ENCODE results near the gene TMEM132C.

TMEM132C gene

DNA sequence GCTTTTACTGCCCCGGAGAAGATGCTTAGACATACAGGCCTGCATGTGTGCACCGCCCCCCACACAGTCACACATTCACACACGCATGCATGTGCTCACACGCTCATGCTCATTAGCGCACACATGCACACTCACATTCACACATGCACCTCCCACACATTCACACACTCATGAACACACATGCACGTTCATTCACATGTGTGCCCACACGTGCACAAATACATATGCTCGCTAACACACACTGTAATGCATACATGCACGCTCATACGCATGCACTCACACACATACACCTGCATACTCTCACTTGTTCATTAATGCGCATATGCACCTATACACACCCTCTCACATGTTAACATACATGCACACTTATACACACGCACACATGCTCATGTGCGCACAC, 21.9 kb downstream of the TMEM132C start:
- no peak for DNase-seq (ENCODE audit: low spot score)

DNA sequence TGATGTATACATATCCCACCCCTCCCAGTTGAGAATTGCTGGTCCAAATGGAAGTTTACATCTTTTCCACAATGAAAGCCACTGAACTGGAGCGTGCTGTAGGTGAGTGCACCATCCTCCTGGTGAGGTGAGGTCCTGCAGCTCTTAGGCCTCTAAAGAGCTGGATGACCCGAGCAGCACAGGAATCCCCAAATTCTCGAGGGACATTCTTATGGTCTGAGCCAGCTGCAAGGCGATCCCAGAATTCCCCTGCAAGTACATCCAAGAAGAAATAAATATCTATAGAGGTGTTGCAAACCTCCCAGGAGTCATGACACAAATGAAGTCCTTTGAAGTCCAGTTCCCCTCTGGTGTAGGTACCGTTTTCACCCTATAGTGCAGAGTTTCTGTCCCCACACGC, 24.0 kb downstream of the TMEM132C start:
- no peak for DNase-seq (ENCODE audit: low spot score)

DNA sequence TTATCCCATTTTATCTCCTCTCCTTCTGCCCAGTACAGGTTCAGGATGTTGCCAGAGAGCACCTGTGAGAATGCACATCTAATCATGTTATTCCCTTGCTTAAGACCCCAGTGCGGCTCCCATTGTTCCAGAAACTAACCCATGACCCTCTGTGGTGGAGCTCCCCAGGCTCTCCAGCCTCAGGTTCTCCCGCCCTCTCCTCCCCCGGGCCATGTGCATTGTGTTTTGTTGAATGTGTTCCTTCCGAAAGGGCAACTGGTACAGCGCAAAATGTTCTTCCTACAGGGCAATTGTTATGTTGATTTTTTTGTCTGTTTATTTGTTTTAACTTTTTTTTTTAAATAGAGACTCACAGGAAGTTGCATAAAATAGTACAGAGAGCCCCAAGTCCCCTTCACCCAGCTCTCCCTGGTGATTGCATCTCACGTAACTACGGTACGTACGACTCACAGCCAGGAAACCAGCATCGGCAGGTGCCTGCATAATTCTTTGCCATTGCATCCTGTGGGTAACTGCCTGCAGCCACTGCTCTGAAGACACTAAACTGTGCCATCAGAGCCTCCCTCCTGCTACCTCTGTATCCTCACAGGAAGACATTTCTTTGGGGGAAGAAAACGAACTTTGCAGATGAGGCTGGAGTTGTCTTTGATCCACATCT, 31.2 kb downstream of the TMEM132C start:
- no peak for DNase-seq (ENCODE audit: low spot score)

DNA sequence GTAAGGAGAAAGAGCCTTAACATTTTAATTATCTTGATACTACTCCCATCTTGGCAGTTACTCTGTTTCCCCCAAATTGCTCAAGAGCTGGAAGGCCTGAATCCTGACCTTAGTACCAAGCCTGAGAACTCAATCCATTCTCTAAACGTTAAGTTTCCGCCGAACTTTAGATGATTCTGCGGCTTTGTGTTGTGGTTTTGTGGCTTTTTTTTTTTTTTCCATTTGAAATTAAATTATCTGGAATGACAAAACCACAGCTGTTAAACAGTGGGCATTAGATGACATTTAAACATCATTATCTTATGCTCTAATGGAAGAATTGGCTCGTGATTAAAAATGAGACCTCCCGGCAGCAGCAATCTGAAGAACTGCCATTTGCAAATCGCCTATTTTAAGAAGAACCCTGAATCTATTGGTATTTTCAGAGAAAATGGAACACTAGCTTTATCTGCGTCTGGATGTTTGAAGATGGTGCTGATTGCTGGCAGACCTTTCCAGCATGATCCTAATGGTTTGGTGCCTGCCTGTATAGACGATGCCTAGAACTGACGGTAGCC, 38.4 kb downstream of the TMEM132C start:
- DNase-seq (ENCODE audit: low spot score) = no peak

- DNase-seq (ENCODE audit: low spot score) = no peak
Observed at GRCh38 chr12:128307791-128308190, 40.8 kb downstream of the TMEM132C start.

- no peak for DNase-seq (ENCODE audit: low spot score)
Observed at GRCh38 chr12:128312661-128313060, 45.7 kb downstream of the TMEM132C start.

DNA sequence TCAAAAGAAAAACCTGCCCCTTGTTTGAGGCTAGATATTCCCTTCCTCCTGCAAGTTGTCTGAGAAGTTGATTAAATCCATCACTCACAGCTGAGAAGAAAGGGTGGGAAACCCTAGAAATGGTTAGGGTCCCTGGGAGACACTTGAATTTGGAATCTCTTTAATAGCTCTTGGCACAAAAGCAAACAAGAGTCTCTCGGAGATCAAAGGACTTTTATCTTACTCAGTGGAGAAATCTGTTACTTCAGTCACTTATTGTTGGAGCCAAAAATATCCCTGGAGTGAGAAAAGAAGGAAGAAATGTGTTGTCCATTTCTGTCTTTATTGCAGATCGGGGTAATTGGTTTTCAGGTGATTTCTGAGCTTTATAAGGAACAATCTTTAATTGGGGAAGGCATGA, 47.0 kb downstream of the TMEM132C start:
- DNase-seq (ENCODE audit: low spot score) = no peak

- DNase-seq (ENCODE audit: low spot score) = no peak
Observed at GRCh38 chr12:128314611-128315010, 47.6 kb downstream of the TMEM132C start.

DNA sequence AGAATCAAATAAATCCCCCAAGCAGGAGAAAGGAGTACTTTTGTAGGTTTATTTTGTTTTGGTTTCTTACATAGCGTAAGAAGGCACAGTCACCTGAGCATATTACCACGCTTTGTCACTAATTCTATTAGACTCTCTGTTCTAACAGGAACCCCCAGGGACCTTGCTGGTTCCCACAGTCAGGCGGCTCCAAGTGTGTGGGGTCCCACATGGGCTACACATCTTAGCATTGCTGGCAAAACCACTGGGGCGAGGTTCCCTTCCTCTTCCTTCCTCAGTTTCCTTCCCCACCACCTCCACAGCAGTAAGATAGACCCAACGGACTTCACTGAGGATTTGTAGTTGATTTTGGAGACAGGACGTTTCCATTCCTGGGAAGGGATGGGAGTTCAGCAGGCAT, 49.1 kb downstream of the TMEM132C start:
- DNase-seq (ENCODE audit: low spot score) = no peak

DNA sequence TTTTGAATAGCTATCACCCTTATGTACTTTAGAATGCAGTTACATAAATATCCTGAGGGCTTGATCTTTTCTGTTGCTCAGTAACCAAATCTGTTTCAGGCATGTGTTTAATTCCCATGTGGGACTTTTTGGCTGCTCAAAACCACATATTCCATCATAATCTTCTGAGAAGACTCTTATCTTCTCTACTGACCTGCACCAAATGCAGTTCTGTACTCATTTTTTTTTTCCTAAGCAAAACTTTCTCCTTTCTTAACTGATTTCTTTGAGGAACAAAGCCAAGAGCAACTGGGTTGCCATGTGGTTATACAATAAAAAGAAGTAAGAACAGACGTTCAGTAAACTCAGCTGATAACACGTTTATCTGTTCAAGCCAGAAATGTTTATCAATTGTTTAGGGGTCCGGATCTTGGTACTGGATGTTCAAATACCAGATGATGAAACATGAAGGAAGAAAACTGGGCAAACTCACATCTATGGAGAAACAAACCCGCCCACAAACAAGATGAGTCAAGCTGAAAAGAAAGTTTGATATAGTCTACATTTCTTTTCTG, 50.1 kb downstream of the TMEM132C start:
- no peak for DNase-seq (ENCODE audit: low spot score)

GRCh38 chr12:128318341-128318740, 51.4 kb downstream of the TMEM132C start:
- no peak for DNase-seq (ENCODE audit: low spot score)

DNA sequence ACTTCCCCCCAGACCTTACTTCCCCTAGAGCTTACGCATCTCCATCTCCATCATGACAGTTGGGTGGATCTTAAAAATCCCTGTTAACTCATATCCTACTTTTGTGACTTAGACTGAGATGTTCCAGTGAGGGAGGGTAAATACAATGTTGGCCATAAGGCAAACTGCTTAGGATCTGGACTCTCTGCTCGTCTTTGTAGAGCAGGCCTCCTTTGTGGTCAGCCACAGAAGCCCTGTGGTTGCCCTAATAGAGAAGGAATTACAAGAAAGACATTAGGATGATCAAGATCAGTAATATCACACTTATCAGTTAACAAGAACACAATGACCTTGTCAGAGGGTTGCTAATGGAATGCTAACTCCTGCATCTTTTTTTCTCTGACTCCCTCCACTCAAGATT, 52.0 kb downstream of the TMEM132C start:
- no peak for DNase-seq (ENCODE audit: low spot score)

- no peak for DNase-seq (ENCODE audit: low spot score)
Observed at GRCh38 chr12:128322341-128322740, 55.4 kb downstream of the TMEM132C start.

DNA sequence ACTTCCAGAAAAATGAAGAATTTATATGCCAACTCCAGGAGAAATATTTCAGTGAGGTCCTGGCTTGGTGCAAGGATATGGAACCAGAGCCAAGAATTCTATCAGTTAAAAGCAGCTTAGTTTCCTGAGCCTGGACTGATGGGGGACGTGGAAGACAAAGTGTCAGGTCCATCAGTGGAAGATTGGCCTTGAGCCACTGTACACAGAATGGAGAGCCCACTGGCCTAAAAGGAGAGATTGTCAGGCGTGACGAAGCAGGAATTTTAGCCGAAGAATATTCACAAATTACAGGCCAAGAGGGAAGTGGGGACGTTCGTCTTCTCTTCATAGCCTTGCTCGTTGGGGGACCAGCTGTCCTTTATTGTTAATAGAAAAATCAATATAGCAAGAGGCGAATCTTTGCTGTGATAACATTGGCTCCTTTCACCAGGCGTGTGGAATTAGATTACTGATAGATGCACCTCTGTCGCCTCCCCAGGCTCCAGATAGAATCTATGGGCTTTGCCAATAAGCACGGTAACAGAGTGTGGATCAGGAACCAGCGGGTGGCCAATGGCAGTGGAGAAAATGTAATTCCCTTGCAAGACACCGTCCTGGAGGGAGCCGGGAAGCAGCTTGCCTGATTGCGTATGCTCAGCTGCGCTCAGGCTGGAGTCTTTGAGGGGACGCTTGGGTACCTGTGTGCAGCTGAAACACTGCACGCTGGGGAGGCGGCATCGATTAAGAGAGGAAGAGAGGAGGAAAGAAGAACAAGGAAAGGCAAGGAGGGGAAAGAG, 56.4 kb downstream of the TMEM132C start:
- no peak for DNase-seq (ENCODE audit: low spot score)

DNA sequence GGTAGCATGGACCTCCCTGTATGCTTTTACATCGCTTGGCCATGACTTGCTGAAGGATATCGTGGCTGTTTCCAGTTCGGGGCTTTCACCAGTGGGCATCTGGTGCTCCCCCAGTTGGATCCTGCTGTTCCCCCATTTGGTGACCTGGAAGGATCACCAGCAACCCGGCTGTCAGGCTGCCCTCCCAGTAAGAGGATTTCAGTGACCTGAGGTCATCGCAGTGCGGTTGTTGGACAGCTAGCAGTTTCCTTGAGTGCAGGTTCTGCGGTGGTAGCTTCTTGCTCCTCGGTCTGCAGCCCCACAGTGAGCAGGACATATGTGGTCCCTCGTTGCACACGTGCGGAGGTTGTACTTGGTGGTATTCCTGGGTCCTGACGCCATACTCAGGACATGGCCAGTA, 58.7 kb downstream of the TMEM132C start:
- DNase-seq (ENCODE audit: low spot score) = no peak

DNA sequence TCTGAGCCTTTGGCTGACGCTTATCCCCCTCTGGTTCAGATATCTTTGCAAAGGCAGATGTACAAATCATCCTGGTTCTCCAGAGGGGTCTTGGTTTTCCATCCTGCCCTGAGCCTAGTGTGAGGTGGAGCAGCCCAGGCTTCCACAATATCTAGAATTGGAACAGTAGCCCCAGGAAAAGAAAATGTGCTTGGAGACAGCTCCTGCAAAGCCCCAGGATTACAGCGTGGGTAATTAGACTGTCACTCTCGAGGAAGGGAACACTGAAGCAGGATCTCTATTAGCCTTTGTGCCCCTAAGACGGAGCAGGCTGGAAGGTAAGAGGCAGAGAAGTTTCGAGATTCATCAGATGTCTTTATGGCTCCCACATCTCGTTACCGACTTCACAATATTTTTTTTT, 59.4 kb downstream of the TMEM132C start:
- DNase-seq (ENCODE audit: low spot score) = no peak

GRCh38 chr12:128328961-128329360, 62.0 kb downstream of the TMEM132C start:
- no peak for DNase-seq (ENCODE audit: low spot score)

DNA sequence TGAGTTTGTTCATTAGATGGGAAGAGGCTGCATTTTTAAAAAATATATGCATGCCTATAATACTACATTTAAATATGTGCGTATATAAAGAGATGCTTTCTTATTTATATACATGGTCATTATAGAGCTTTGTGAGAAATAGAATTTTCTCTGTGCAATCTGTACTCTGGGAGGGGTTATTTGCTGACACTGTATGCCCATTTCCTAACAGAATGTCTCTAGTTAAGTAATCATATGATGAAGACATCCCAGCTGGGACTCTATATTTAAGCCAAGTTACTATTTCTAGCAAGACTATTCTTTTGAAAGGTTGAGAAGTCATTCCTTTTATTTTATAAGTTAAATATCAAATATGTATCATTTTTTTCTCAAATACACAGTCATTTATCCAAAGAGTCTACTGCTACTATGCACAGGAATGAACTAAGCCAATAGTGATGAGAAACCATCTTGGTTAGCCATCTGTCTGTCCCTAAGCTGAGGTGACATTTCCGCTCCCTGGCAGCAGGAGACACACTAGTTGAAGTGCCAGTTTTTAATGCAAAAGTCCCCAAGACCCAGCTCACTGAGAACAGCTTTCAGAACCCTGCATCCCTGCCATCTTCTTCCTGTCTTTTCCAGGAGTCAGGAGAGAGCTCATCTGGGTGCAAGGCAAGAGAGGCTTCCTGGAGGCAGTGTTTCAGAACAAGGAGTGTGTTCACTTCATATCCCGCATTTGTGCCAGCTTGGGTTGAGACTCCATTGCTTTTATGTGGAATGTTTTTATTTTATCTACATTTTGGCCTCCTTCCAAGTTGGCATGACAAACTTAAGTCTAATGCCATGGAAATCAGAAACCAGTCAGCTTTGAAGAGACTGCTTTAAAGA, 69.5 kb downstream of the TMEM132C start:
- no peak for DNase-seq (ENCODE audit: low spot score)

DNA sequence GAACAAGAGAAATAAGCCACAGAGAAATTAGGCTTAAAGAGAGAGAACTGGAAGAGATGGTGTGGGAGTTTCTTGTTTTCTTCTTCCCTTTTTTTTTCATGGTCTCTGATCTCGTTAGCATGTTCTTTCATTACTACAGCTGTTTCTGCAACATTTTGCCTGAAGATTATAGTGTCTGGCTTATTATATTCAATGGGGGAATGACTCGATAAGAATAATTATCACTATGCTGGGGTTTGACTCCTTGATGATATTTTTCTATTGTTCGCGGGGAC, 70.0 kb downstream of the TMEM132C start:
- DNase-seq (ENCODE audit: low spot score) = no peak

- DNase-seq (ENCODE audit: low spot score) = no peak
Observed at GRCh38 chr12:128337431-128338170, 70.6 kb downstream of the TMEM132C start.

- DNase-seq (ENCODE audit: low spot score) = no peak
Observed at GRCh38 chr12:128338386-128339125, 71.6 kb downstream of the TMEM132C start.

All from left forelimb (tissue), 1 donor.